ENCODE results near the gene PCCA. TPM values are rescaled to one million over a fixed set of nuclear protein-coding genes. Genes with fewer than 3 reads are reported as not detected.
"Not testable (repeated sequence)": the region's sequence is repeated elsewhere in the genome, so short reads cannot be mapped to it uniquely, and the experiment has no call there.

The PCCA gene
- polyA plus RNA-seq, 2 of the 4 experiments (the other 2 are of a cell fraction), result 13.2 to 13.7 TPM

DNA sequence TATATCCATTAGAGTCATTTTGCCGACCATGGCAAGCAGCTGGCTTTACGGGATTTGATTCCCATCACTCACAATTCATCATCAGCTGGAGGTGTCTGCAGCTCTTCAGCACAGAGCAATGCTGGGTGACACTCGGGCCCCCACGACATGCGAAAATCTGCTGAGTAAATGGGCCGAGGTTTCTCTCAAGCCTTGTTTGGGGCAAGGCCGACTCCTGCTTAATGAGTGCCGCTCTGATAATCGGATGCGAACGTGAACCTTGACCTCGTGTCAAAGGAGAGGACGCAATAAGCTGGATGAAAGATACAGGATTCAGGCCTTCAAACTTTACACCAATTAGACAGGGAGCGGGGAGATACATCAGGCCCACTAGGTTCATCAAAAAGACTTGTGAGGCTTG, 434.5 kb downstream of the PCCA start:
- no peak overlapping the region for H3K4me2 ChIP-seq
- ChIA-PET CTCF (interaction anchor here (1.7 to 1.8 kb wide), 2 partner anchors 9 to 867 kb away, joined by 6 to 9 read pairs; no protein-coding TSS in a partner anchor), POLR2A (no interaction called here)
- no peaks in the 10 kb centered on the region for H3K9me3 ChIP-seq
- H3K4me3 ChIP-seq, result no peak overlapping the region
- DNase-seq (ENCODE audit: low read depth in 1 of 2, low spot score in 1 of 2) (no peak), ATAC-seq (no peak), FAIRE-seq (no peak)
- 96% methylated on average over 14 of the region's 14 CpGs for WGBS (ENCODE audit: missing lambda C conversion rate)
- TF ChIP-seq CBX2 (IDR thresholded peaks at IDR 0.05; ENCODE audit: borderline replicate concordance, low read depth) (no peak), ZSCAN20 (CRISPR knock-in tag; IDR thresholded peaks at IDR 0.05) (no peak), TFCP2L1 (CRISPR knock-in tag; IDR thresholded peaks at IDR 0.05) (no peak), RARB (CRISPR knock-in tag; IDR thresholded peaks at IDR 0.05) (no peak), CBX8 (IDR thresholded peaks at IDR 0.05) (no peak), RNF2 (IDR thresholded peaks at IDR 0.05; ENCODE audit: borderline replicate concordance, low read depth) (no peak), EHF (CRISPR knock-in tag; IDR thresholded peaks at IDR 0.05) (no peak)
- H3K4me1 ChIP-seq, result peaks cover 6% of the 10 kb centered on the region
- H3K27ac ChIP-seq, result no peak overlapping the region

DNA sequence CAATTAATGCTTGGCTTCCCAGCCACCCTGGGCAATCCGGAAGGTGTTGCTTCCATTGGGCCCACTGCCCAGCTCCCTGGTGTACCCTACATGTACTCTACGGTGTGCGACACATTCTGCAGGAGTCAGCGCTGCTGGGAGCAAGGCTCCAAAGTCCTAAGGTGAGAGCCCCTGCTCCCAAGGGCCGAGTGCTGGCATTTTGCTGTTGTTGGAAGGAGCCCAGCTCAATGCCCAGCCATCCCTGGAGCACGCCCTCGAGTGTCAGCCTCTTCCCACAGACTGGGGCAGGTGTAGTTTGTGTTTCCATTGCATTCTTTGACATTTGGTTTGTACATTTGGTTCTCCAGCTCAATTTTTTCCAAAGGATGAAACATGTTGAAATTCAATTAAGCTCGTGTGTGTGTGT, 435.1 kb downstream of the PCCA start:
- Histone ChIP-seq H3K4me2 (no peak overlapping the region), H3K4me1 (peaks cover under 1% of the 10 kb centered on the region; the same call in 2 of the 3 replicates), H3K4me3 (no peak overlapping the region), H3K9me3 (no peaks in the 10 kb centered on the region), H3K27ac (no peak overlapping the region)
- ChIA-PET CTCF (interaction anchor here (1.8 kb wide), 1 partner anchor 9 kb away, joined by 9 read pairs; no protein-coding TSS in a partner anchor), POLR2A (no interaction called here)
- 84% methylated on average over 8 of the region's 8 CpGs for WGBS (ENCODE audit: missing lambda C conversion rate)
- no peak for DNase-seq (ENCODE audit: low read depth in 1 of 2, low spot score in 1 of 2)
- ATAC-seq, result no peak
- TF ChIP-seq CHD4 (IDR thresholded peaks at IDR 0.05; ENCODE audit: borderline replicate concordance) (no peak), HOXB5 (CRISPR knock-in tag; IDR thresholded peaks at IDR 0.05) (no peak), HEYL (CRISPR knock-in tag; IDR thresholded peaks at IDR 0.05) (no peak), JUNB (IDR thresholded peaks at IDR 0.05) (no peak), BHLHE40 (IDR thresholded peaks at IDR 0.05; ENCODE audit: low read depth, low read length) (no peak), RAD21 (conservative IDR thresholded peaks at IDR 0.05 in 1 of 2, IDR thresholded peaks at IDR 0.05 in 1 of 2) (no peak), FOXS1 (CRISPR knock-in tag; IDR thresholded peaks at IDR 0.05) (no peak), PHF8 (IDR thresholded peaks at IDR 0.05; ENCODE audit: borderline replicate concordance, low read depth) (no peak)
- TF ChIP-seq, protein P1, sequence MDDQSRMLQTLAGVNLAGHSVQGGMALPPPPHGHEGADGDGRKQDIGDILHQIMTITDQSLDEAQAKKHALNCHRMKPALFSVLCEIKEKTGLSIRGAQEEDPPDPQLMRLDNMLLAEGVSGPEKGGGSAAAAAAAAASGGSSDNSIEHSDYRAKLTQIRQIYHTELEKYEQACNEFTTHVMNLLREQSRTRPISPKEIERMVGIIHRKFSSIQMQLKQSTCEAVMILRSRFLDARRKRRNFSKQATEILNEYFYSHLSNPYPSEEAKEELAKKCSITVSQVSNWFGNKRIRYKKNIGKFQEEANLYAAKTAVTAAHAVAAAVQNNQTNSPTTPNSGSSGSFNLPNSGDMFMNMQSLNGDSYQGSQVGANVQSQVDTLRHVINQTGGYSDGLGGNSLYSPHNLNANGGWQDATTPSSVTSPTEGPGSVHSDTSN (IDR thresholded peaks at IDR 0.05), result no peak
- TF ChIP-seq, protein P2, sequence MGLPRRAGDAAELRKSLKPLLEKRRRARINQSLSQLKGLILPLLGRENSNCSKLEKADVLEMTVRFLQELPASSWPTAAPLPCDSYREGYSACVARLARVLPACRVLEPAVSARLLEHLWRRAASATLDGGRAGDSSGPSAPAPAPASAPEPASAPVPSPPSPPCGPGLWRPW (IDR thresholded peaks at IDR 0.05), result no peak
- TF ChIP-seq, protein P3, sequence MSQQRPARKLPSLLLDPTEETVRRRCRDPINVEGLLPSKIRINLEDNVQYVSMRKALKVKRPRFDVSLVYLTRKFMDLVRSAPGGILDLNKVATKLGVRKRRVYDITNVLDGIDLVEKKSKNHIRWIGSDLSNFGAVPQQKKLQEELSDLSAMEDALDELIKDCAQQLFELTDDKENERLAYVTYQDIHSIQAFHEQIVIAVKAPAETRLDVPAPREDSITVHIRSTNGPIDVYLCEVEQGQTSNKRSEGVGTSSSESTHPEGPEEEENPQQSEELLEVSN (IDR thresholded peaks at IDR 0.05; ENCODE audit: borderline replicate concordance, low read depth), result no peak
- TF ChIP-seq, protein P4, sequence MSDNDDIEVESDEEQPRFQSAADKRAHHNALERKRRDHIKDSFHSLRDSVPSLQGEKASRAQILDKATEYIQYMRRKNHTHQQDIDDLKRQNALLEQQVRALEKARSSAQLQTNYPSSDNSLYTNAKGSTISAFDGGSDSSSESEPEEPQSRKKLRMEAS (IDR thresholded peaks at IDR 0.05), result no peak
- TF ChIP-seq, protein P5, sequence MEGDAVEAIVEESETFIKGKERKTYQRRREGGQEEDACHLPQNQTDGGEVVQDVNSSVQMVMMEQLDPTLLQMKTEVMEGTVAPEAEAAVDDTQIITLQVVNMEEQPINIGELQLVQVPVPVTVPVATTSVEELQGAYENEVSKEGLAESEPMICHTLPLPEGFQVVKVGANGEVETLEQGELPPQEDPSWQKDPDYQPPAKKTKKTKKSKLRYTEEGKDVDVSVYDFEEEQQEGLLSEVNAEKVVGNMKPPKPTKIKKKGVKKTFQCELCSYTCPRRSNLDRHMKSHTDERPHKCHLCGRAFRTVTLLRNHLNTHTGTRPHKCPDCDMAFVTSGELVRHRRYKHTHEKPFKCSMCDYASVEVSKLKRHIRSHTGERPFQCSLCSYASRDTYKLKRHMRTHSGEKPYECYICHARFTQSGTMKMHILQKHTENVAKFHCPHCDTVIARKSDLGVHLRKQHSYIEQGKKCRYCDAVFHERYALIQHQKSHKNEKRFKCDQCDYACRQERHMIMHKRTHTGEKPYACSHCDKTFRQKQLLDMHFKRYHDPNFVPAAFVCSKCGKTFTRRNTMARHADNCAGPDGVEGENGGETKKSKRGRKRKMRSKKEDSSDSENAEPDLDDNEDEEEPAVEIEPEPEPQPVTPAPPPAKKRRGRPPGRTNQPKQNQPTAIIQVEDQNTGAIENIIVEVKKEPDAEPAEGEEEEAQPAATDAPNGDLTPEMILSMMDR (IDR thresholded peaks at IDR 0.05), result no peak
- no peak for FAIRE-seq

DNA sequence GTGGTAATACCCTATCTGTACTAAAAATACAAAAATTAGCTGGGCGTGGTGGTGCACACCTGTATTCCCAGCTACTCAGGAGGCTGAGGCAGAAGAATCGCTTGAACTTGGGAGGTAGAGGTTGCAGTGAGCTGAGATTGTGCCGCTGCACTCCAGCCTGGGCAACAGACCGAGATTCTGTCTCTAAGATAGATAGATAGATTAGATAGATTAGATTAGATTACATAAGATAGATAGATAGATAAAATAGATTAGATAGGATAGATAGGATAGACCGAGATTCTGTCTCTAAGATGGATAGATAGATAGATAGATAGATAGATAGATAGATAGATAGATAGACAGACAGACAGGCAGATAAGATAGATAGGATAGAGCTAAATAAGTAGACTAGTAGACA, 435.8 kb downstream of the PCCA start:
- POLR2A ChIA-PET; DNase-seq (ENCODE audit: low read depth in 1 of 2, low spot score in 1 of 2); H3K4me2 ChIP-seq; H3K4me3 ChIP-seq; FAIRE-seq; ATAC-seq; H3K9me3 ChIP-seq; H3K27ac ChIP-seq; H3K4me1 ChIP-seq: not testable (repeated sequence)
- WGBS (ENCODE audit: missing lambda C conversion rate), result 86% methylated on average over 5 of the region's 5 CpGs
- CTCF ChIA-PET, result interaction anchor here (1.3 to 1.8 kb wide), 2 partner anchors 10 to 868 kb away, joined by 3 to 9 read pairs; no protein-coding TSS in a partner anchor

All from A549 (cell line).